Measurements from ENCODE around the gene HDGFL2.

Gene HDGFL2

GRCh38 chr19:4516939-4517300 lies 44.8 kb downstream of the HDGFL2 start:
- TF ChIP-seq CTCF (IDR thresholded peaks at IDR 0.05): no peak
- H3K27me3 Mint-ChIP-seq (ENCODE audit: low read depth, poor library complexity): peaks cover 11% of the 10 kb centered on the region
- no peak overlapping the region for H3K4me3 Mint-ChIP-seq
- DNase-seq: no peak
- peaks cover 5% of the 10 kb centered on the region for H3K4me1 Mint-ChIP-seq
- H3K9me3 Mint-ChIP-seq: peaks cover 3% of the 10 kb centered on the region
- no peak overlapping the region for H3K27ac Mint-ChIP-seq
- no peaks in the 10 kb centered on the region for H3K36me3 Mint-ChIP-seq (ENCODE audit: low read depth)

GRCh38 chr19:4517451-4518057 lies 45.5 kb downstream of the HDGFL2 start:
- H3K4me3 Mint-ChIP-seq: no peak overlapping the region
- TF ChIP-seq CTCF (IDR thresholded peaks at IDR 0.05): no peak
- H3K27me3 Mint-ChIP-seq (ENCODE audit: low read depth, poor library complexity): peaks cover 14% of the 10 kb centered on the region
- no peak overlapping the region for H3K27ac Mint-ChIP-seq
- H3K36me3 Mint-ChIP-seq (ENCODE audit: low read depth): no peaks in the 10 kb centered on the region
- H3K4me1 Mint-ChIP-seq: peaks cover 5% of the 10 kb centered on the region
- H3K9me3 Mint-ChIP-seq: peaks cover 3% of the 10 kb centered on the region
- no peak for DNase-seq

GRCh38 chr19:4518345-4519171 lies 46.5 kb downstream of the HDGFL2 start, which contains the start of gene PLIN4:
TSS of gene PLIN4 (minus strand) at chr19:4518486. CDS start at chr19:4518272, 214 bp downstream.
- H3K27me3 Mint-ChIP-seq (ENCODE audit: low read depth, poor library complexity): peaks cover 14% of the 10 kb centered on the region
- peaks cover 3% of the 10 kb centered on the region for H3K9me3 Mint-ChIP-seq
- no peaks in the 10 kb centered on the region for H3K36me3 Mint-ChIP-seq (ENCODE audit: low read depth)
- no peak for DNase-seq
- TF ChIP-seq CTCF (IDR thresholded peaks at IDR 0.05): no peak
- peak within 1 kb of the TSS; percentile 18 for H3K4me3 Mint-ChIP-seq
- H3K27ac Mint-ChIP-seq: no peak within 1 kb of the TSS
- peaks cover 5% of the 10 kb centered on the region for H3K4me1 Mint-ChIP-seq

GRCh38 chr19:4519172-4519496 lies 47.0 kb downstream of the HDGFL2 start:
- Mint-ChIP-seq H3K27me3 (ENCODE audit: low read depth, poor library complexity) (peaks cover 14% of the 10 kb centered on the region), H3K9me3 (peaks cover 3% of the 10 kb centered on the region), H3K27ac (no peak overlapping the region), H3K4me1 (peaks cover 5% of the 10 kb centered on the region), H3K36me3 (ENCODE audit: low read depth) (no peaks in the 10 kb centered on the region), H3K4me3 (no peak overlapping the region)
- TF ChIP-seq CTCF (IDR thresholded peaks at IDR 0.05): no peak
- DNase-seq: no peak

GRCh38 chr19:4519521-4520277 lies 47.6 kb downstream of the HDGFL2 start:
- TF ChIP-seq CTCF (IDR thresholded peaks at IDR 0.05): no peak
- Mint-ChIP-seq H3K27me3 (ENCODE audit: low read depth, poor library complexity) (peaks cover 8% of the 10 kb centered on the region), H3K36me3 (ENCODE audit: low read depth) (no peaks in the 10 kb centered on the region), H3K4me3 (no peak overlapping the region), H3K9me3 (peaks cover 3% of the 10 kb centered on the region), H3K4me1 (peaks cover 5% of the 10 kb centered on the region), H3K27ac (peak overlapping the region; percentile 74)
- DNase-seq: no peak
